Mononuclear cell (primary cell): ENCODE results near the gene SIN3A. TPM values are rescaled to one million over a fixed set of nuclear protein-coding genes. Genes with fewer than 3 reads are reported as not detected.
"Not testable (repeated sequence)": the region's sequence is repeated elsewhere in the genome, so short reads cannot be mapped to it uniquely, and the experiment has no call there.

Experiments
- H3K27me3 ChIP-seq: 2 replicates; pipeline ENCODE4 v1.6.0; 2011; ENCODE audit warnings: low read length, control low read depth; ENCODE audit not compliant: insufficient read depth
- H3K4me1 ChIP-seq: 2 replicates; pipeline ENCODE4 v1.5.1; 2011; ENCODE audit warnings: mild to moderate bottlenecking, low read length, control low read depth; ENCODE audit not compliant: insufficient read depth
- H3K4me3 ChIP-seq: 2 replicates; pipeline ENCODE4 v1.5.1; 2011; ENCODE audit warnings: mild to moderate bottlenecking, low read length, moderate library complexity
- H3K9me3 ChIP-seq: 2 replicates; pipeline ENCODE4 v1.5.1; 2011; ENCODE audit warnings: low read depth, mild to moderate bottlenecking, control low read depth, low read length
- total RNA-seq: library from RNA; depleted of rRNA; stranded (reverse); fragments of >200 nt; gene quantifications from one replicate; pipeline ENCODE4 v1.2.3, GENCODE V29; 2012

SIN3A gene
- total RNA-seq = 100 TPM

DNA sequence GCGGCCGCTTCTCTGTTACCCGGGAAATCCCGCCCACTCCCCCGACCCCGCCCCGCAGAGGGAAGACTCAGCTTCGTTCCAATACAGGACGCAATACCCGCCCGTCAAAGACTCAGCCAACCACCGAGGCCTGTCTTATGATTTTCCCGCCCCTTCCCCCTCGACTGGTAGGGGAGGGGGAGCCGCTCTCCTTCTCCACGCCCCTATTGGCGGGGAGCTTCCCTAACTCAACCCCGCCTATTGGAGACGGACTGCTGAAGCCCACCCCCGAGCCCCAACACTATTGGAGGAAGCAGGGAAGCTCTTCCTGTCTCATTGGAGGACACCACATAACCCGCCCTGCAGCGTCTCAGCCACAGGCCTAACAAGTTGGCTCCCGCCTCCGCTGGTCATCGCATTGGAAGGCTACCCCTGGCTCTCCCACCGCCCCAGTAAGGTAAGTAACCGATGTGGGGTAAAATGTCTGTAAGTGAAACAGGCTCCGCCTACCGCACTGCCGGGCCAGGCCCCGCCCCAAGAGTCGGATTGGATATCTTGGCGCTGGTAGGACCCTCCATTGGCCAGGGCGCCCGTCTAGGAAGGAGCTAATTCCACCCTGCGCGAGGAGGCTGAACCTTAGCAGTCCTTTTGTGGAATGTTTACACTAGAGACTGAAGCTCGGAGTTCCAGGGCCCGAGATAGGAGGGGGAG lies at the start of gene SIN3A:
Gene SIN3A, minus strand, starts transcription at position 17 of the 690 bp plus-strand sequence. CDS start 21,315 bp downstream, outside the sequence.
- Histone ChIP-seq H3K27me3 (no peaks in the 10 kb centered on the region), H3K9me3 (no peaks in the 10 kb centered on the region), H3K4me1 (peaks cover 63% of the 10 kb centered on the region), H3K4me3 (peak within 1 kb of the TSS; percentile 67)

DNA sequence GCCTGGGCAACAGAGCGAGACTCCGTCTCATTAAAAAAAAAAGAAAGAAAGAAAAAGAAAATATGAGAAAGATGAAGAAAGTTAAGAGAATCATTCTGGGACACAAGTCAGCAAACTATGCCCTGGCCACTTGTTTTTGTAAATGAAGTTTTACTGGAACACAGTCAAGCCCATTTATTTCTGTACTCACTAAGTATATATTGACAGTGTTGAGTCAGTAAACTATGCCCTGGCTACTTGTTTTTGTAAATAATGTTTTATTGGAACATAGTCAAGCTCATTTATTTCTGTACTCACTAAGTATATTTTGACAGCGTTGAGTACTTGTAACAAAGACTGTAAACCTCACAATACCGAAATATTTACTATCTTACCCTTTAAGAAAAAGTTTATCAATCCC lies 42.2 kb upstream of the SIN3A start:
- no peaks in the 10 kb centered on the region for H3K9me3 ChIP-seq
- no peak overlapping the region for H3K4me3 ChIP-seq
- H3K4me1 ChIP-seq = no peaks in the 10 kb centered on the region
- H3K27me3 ChIP-seq = no peaks in the 10 kb centered on the region

DNA sequence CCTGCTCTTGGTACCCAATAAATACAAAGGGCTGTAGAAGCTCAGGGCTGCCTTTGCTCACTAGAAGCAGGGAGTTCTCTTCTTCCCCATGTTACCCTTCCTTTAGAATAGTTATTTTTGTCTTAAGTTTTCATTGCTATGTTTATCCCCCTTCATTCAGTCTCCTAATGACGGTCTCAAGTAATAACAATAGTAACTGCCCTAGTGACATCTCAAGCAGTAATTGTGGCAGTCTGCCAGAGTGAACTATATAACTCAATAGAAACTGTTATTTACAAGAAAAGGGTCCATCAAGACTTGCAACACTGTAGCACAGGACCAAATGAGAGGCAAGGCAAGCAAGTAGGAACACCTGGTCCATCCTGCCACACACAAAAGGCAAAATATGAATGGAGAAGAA lies 32.5 kb upstream of the SIN3A start:
- Histone ChIP-seq H3K27me3 (no peaks in the 10 kb centered on the region), H3K4me1 (no peaks in the 10 kb centered on the region), H3K9me3 (no peaks in the 10 kb centered on the region), H3K4me3 (no peak overlapping the region)

DNA sequence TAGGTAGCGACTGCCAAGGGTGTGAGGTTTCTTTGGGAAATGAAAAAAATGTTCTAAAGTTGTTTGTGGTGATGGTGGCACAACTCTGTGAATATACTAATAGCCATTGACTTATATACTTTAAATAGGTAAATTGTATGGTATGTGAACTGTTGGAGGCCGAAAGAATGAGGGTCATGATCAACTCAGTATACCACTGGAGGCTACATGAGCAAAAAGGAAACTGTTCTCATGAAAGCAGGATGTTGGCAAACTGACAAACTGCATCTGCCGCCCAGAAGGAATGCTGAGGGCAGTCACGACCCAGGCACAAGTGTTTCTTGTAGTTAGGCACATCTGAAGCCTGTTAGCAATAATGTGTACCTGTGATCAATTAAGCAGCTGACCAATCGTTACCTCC lies 32.1 kb upstream of the SIN3A start:
- not testable (repeated sequence) for H3K9me3 ChIP-seq, H3K4me3 ChIP-seq, H3K27me3 ChIP-seq, H3K4me1 ChIP-seq

DNA sequence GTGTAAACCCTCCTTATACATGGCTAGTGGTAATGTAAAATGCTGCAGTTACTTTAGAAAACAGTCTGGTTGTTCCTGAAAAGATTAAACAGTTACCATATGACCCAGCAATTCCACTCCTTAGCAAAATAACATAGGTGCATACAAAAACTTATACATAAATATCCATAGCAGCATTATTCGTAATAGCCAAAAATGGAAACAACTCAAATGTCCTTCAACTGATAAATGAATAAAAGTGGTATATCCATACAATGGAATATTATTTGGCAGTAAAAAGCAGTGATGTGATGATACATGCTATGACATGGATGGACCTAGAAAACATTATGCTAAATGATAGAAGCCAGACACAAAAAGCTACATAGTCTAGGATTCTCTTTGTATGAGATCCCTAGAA lies 31.6 kb upstream of the SIN3A start:
- Histone ChIP-seq H3K4me3 (no peak overlapping the region), H3K27me3 (no peaks in the 10 kb centered on the region), H3K9me3 (no peaks in the 10 kb centered on the region), H3K4me1 (no peaks in the 10 kb centered on the region)

DNA sequence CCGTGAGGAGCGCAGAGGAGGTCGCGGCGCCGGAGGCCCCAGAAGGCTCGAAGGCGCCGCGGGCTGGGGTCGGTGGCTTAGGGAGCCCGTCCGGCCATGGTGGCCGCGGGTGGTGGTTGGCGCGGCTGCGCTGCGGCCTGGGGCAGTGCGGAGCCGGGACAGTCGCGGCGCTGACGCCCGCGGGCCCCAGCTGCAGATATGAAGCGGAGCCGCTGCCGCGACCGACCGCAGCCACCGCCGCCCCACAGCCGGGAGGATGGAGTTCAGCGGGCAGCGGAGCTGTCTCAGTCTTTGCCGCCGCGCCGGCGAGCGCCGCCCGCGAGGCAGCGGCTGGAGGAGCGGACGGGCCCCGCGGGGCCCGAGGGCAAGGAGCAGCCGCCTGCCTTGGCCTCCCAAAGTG lies 29.0 kb upstream of the SIN3A start:
- H3K4me3 ChIP-seq = not testable (repeated sequence)

DNA sequence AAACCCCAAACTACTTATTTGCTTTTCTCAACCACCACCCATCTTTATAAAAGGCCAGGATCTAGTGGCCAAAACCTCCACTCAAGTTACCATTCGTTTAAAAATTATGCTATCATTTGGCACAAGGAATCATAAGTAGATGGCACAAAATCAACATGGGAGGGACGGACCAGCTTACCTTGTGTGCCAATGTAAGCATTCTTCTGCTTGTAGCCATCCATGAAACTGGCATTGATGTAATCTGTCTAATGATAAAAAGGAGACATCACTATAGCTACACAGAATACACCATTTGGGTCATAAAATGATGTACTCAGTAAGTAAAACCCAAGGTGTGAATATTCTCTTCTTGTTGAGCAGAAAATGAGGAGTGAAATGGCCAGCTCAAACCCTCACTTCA lies 28.2 kb upstream of the SIN3A start:
- Histone ChIP-seq H3K4me1 (no peaks in the 10 kb centered on the region), H3K4me3 (no peak overlapping the region)

More for the DNA sequence above, 29.0 kb upstream of the SIN3A start:
- not testable (repeated sequence) for H3K9me3 ChIP-seq, H3K27me3 ChIP-seq, H3K4me1 ChIP-seq

DNA sequence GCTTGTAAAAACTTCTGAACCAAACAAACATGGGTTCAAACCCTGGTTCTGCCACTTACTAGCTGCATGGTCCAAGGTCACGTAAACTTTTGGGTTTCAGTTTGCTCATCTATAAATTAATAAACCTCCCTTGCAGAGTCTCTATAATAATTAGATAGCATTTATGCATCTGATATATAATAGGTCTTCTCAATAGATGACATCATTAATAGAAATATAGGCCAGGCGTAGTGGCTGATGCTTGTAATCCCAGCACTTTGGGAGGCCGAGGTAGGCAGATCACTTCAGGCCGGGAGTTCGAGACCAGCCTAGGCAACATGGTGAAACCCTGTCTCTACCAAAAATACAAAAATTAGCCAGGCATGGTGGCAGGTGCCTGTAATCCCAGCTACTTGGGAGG lies 25.6 kb upstream of the SIN3A start:
- not testable (repeated sequence) for H3K9me3 ChIP-seq, H3K27me3 ChIP-seq, H3K4me1 ChIP-seq, H3K4me3 ChIP-seq

More for the DNA sequence above, 28.2 kb upstream of the SIN3A start:
- no peaks in the 10 kb centered on the region for H3K27me3 ChIP-seq
- no peaks in the 10 kb centered on the region for H3K9me3 ChIP-seq

DNA sequence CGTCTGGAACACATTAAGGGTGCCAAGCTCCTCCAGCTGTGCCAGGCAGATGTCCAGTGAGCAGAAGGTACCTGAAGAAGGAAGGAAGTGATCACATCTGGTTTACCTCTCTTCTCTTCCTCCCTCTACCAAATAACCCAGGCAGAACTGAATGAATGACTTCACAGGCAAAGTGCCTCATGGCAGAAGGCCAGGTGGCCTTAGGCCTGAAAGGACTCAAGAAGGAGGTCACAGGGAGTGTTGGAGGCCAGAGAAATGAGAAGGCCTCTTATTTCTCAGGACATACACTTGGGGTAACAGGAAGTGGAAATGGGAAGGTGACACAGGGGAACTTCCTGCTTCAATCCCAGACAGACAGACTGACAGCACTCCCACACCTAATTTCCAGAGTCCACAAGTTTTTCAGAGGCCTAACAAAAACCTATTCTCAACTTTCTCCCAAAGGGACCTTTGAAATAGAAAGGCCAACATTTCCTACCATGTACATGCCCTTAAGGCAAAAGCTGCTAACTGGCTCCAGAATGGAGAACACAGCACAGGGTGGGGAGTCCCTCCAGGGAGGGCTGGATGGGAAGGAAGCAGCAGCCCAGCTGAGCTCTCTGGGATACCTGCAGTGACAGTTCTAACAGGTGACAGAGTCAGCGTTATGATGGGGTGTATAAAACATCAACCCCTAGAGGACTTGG lies 17.6 kb upstream of the SIN3A start:
- Histone ChIP-seq H3K27me3 (no peaks in the 10 kb centered on the region), H3K4me1 (no peaks in the 10 kb centered on the region), H3K4me3 (no peak overlapping the region), H3K9me3 (no peaks in the 10 kb centered on the region)

DNA sequence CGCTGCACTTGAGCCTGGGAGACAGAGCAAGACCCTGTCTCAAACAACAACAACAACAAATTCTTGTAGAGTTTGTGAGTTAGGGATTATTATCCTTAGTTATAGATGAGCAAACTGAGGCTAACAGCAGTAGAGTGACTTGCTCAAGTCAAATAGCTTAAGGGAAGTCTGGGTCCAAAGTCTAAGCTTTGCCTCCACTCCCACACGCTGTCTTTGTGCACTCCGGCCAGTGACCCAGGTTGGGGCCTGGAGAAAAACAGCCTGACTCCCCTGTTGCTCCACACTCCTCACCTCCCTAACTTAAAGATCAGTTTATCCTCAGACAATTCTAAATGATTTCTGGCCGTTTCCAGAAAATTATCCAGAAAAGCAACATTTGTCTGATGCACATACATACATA lies 9.2 kb upstream of the SIN3A start:
- Histone ChIP-seq H3K4me3 (no peak overlapping the region), H3K4me1 (peaks cover 10% of the 10 kb centered on the region), H3K9me3 (no peaks in the 10 kb centered on the region), H3K27me3 (no peaks in the 10 kb centered on the region)

DNA sequence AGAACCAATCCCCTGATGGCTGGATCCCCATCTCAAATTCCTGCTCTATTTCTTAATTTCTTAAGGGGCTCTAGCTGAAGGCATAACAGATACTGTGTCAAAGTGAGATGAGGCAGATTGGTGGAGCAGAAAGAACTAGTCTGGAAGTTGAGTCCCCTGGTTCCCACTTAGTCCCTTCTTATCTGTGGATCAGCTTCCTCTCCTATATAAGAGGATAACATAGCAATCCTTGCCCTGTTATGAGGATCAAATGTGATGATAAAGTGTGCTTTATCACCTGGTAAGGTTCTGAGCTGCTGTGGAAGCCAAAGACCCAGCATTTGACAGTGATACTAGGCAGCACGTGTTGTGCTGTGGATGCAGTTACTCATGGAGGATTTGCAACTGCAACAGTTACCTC lies 8.1 kb upstream of the SIN3A start:
- H3K4me3 ChIP-seq = no peak overlapping the region
- peaks cover 10% of the 10 kb centered on the region for H3K4me1 ChIP-seq
- H3K9me3 ChIP-seq = no peaks in the 10 kb centered on the region
- no peaks in the 10 kb centered on the region for H3K27me3 ChIP-seq

DNA sequence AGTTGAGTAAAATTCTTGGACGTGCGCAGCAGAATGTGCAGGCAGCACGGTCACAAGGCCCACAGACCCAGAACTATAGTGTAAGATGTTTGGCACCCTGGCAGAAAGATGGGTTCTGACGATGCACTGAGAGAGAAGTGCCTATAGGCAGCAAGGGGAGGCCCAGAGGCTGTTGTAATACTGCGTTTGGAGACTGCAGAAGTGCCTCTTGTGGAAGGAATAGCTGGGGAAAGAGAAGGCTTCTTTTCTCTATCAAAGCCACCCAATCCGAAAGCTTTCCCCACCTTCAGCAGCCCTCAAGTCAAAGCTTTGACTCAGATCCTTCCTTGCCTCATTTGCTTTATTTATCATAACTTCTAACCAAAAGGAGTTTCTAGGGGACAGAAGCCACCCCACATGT lies 5.2 kb upstream of the SIN3A start:
- Histone ChIP-seq H3K4me3 (no peak overlapping the region), H3K27me3 (no peaks in the 10 kb centered on the region), H3K9me3 (no peaks in the 10 kb centered on the region), H3K4me1 (peaks cover 28% of the 10 kb centered on the region)

DNA sequence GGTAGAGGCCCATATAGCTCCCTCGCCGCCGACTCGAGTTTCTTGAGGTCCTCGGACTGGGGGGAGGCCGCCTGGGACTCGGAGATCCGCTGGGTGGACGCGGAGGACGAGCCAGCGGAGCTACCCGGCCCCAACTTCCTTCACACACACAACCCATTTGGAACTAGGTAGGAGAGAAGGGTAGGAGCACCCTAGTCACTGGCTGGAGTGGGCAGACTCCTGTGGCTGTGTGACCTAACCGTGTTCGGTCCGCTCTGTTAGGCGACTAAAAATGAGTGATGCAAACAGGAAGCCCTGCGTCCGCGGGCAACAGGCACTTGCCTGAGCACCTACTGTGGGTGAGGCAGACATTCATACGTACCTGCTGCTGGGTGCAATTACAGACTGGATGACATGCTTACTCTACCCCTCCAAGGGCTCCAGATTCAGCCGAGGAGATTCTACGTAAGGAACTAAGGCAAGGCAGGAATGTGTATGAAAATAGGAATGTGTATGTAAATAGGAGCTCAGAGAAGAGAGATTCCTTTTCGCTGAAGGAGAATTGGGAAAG lies 4.6 kb upstream of the SIN3A start:
- Histone ChIP-seq H3K9me3 (no peaks in the 10 kb centered on the region), H3K27me3 (no peaks in the 10 kb centered on the region), H3K4me1 (peaks cover 28% of the 10 kb centered on the region), H3K4me3 (peak overlapping the region; percentile 60)

DNA sequence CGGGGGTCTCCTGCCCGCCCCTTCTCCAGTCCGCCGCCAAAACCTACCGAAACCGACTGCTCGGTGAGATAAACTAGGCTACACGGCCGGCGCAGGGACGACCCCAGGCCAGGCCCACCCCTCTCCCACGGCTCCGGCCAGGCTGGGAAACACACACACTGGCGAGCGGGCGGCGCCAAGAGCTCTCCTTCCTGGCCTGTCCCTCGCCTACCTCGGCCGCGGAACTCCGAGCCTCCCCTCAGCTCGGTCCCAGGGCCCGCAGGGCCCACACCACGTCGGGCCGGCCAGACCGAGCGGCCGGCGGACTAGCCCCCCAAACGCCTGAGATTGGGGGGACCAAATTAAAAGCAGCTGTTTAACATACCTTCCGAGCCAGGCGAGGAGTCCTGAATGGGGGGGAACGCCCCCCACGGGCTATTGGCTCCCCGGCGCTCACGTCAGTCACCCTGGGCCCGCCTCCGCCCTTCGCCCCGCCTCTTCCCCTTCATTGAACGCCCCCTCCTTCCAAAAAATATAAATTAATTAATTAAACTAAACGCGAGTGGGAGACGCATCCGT lies 4.0 kb upstream of the SIN3A start:
- H3K4me1 ChIP-seq = peaks cover 28% of the 10 kb centered on the region
- no peaks in the 10 kb centered on the region for H3K9me3 ChIP-seq
- peak overlapping the region; percentile 60 for H3K4me3 ChIP-seq
- no peaks in the 10 kb centered on the region for H3K27me3 ChIP-seq

DNA sequence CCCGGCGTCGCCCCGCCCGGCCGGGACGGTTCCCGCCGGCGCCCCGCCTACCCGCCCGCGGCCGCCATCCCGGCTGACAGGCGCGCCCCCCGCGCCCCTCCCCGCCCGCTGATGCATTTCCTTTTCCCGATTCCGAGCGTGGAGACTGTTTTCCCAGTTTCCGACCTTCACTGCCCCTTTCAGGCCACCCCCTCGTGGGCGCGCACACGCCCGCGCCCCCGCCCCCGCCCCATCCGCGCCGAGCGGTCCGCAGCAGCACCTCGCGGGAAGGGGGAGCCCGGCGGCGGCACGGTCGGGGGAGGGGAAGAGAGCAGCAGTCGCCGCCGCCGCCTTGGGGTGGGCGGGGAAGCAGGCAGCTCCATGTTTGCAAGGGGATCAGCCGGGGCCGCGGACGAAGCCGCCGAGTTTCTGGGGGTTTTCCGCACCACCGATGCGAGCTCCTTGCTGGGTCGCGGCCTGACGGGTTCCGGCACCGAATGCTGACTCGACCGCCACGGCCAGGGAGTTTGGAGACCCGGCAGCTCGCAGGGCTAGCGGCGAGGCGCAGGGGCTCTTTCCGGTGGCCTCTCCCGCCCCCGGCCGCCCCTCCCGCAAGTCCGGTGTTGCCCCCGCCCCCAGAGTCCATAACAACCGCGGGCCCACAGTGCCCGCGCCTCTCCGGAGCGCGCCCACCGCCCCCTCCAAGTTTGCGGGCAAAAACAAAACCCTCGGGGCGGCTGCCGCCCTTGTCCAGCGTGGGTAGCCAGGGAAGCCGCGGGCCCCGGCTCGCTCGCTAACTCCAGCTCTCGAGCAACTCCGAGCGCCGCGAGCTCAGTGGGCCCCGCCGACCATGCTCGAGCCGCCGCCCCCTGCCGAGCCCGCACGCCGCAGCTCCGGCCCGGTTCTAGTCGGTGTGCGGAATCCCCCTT lies 3.2 kb upstream of the SIN3A start:
- Histone ChIP-seq H3K9me3 (no peaks in the 10 kb centered on the region), H3K4me1 (peaks cover 36% of the 10 kb centered on the region), H3K27me3 (no peaks in the 10 kb centered on the region), H3K4me3 (peak overlapping the region; percentile 60)
